Astrocyte of the spinal cord (primary cell): ENCODE measurements around the gene KAT6B.

Source experiments
- DNase-seq: peaks from one replicate; pipeline ENCODE4 v3.0.0; 2011; ENCODE audit warnings: low read depth, low spot score
- H3K4me3 ChIP-seq: 2 replicates; pipeline ENCODE4 v1.5.1; 2011; ENCODE audit warnings: low read depth, mild to moderate bottlenecking, low read length, moderate library complexity
- in situ Hi-C: cut with HindIII; loops from 2 replicates; pipeline ENCODE4 v1.10.0; 2017; ENCODE audit warnings: low sequenced_read_pairs
- TF ChIP-seq, protein P1 (sequence below): IDR thresholded peaks from 2 replicates; pipeline ENCODE4 v1.5.1; 2012; ENCODE audit warnings: low read depth, mild to moderate bottlenecking, low read length, inconsistent platforms

KAT6B gene

GRCh38 chr10:74810087-74810486, 16.3 kb upstream of the KAT6B start:
- in situ Hi-C loops = no loop called here
- TF ChIP-seq, protein P1, sequence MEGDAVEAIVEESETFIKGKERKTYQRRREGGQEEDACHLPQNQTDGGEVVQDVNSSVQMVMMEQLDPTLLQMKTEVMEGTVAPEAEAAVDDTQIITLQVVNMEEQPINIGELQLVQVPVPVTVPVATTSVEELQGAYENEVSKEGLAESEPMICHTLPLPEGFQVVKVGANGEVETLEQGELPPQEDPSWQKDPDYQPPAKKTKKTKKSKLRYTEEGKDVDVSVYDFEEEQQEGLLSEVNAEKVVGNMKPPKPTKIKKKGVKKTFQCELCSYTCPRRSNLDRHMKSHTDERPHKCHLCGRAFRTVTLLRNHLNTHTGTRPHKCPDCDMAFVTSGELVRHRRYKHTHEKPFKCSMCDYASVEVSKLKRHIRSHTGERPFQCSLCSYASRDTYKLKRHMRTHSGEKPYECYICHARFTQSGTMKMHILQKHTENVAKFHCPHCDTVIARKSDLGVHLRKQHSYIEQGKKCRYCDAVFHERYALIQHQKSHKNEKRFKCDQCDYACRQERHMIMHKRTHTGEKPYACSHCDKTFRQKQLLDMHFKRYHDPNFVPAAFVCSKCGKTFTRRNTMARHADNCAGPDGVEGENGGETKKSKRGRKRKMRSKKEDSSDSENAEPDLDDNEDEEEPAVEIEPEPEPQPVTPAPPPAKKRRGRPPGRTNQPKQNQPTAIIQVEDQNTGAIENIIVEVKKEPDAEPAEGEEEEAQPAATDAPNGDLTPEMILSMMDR = no peak
- H3K4me3 ChIP-seq = no peak overlapping the region
- DNase-seq = no peak

DNA sequence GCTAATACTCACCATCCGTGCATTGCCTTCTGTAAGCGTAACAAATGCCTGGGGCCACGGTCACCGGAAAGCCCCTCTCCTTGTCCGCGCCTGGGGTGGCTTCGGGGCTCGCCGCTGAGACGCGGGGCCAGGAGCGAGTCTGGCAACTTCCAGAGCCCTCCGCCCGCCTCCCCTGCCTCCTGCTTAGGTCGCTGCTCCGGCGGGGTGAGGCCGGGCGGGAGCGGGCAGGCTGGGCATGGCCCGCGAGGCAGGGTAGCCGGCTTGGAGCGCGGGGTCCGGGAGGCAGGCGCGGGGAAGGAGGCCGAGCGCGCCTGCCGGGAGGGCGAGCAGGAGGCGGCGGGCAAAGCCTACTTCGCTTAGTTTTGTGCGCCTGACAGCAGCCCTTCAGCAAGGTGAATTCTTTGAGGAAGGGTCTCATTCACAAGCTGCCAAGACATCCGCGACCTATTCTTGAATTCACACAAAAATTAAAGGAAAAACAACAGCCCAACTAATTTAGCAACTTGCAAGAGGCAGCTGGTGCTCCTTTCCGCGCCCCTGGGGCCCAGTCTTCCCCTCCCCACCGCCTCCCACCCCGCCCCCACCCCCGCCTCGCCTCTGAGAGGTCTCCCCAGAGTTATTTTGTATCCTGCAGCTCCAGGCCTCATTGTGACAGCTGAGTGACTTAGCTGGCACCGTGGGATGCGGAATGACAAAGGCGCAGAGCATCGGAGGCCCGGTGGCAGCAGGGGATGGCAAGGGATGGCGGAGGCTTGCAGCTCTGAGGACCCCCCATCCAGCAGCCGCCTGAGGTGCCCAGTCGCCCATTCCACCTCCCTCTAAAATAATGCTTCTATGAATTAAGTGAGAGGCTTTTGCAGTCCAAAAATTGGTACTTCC, 12.8 kb upstream of the KAT6B start:
- no peak overlapping the region for H3K4me3 ChIP-seq
- TF ChIP-seq, protein P1 = no peak
- in situ Hi-C loops = no loop called here
- no peak for DNase-seq

DNA sequence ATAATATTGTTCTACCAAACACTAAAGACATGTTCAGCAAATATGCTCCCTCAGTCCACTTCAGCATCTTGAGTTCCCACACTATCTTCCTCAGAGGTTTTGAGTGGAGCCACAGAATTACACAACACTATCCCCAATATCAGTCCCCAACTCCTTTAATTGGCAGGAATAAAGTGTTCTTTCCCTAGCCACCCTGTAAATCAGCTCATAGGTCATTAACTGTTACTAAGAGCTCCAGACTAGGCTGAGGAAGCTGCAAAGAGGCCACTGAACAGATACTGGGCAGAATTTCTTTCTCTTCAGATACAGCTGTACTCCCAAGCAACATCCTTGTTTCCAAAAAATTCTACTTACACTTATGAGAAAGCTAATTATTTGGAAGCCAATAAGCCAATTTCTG, 11.6 kb upstream of the KAT6B start:
- H3K4me3 ChIP-seq = no peak overlapping the region
- DNase-seq = no peak
- in situ Hi-C loops = no loop called here
- TF ChIP-seq, protein P1 = no peak

DNA sequence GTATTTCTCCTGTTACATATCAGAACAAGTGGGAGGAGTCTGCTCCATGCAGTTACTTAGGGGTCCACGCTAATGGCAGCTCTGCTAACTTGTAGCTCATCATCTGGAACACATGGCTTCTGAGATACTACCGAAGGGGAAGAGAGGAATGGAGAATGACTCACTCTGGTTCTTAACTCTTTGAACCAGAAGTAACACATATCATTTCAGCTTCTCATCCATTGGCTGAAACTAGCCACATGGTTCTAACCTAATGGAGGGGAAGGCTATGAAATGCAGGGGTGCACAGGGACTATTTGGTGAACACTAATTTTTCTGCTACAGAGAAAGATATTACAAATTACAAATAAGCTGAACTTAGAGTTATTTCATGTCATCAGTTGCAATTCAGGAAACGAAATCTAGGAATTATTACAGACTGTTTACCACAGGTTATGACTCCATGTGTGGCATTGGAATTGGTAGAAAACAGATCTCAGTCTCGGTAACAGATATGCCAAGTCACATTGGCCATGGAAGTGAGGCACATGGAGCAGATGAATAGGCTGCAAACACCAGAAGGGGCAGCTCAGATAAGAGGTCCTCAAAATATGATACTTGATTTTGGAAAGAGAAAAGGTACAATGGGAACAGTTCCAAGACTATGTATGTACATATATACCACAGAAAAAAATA, 9.4 kb upstream of the KAT6B start:
- DNase-seq = no peak
- in situ Hi-C loops = no loop called here
- TF ChIP-seq, protein P1 = no peak

DNA sequence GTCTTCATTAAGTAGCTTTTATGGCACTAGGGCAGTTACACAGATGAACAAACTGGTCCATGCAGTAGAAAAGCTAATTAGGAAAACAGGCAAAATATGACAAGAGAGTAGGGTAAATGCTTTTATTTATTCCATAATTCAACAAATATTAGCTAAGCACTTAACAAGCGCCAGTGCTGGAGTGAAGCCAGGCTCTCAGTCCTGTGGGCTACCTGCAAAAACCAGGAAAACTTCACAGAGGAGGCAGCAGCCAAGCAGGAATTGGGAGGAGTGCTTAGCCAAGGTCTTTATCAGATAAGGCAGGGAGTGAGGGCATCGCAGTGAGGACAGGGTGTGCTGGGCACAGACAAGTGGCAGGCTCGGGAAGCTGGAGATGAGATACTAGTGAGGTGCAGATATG, 4.9 kb upstream of the KAT6B start:
- no peak overlapping the region for H3K4me3 ChIP-seq
- DNase-seq = no peak
- TF ChIP-seq, protein P1 = no peak
- in situ Hi-C loops = no loop called here

More for the DNA sequence above, 9.4 kb upstream of the KAT6B start:
- no peak overlapping the region for H3K4me3 ChIP-seq

DNA sequence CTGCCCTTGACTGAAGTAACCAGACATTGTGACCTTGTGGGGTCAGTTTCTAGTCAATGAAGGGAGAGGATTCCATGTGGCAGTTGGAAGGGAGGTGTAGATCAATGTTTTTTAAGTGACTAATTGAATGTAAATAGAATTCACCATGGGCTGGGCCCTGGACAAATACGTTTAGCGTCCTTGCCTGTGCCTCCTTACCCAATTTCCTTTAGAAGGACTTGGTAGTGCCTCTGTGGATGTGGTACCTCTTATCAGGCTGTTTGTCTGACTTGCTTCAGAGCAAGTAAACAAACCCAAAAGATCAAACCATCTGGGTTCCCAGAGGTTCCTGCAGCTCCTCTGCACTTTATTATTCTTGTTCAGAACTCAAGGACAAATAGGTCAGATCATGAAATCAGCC, 4.3 kb upstream of the KAT6B start:
- no peak overlapping the region for H3K4me3 ChIP-seq
- no peak for DNase-seq
- in situ Hi-C loops = no loop called here
- TF ChIP-seq, protein P1 = no peak
